GM12891 (cell line): ENCODE data around the gene DAP3.
"Not testable (repeated sequence)": the region's sequence is repeated elsewhere in the genome, so short reads cannot be mapped to it uniquely, and the experiment has no call there.

ENCODE experiments used
- PAX5 ChIP-seq: IDR thresholded peaks from 2 replicates; pipeline ENCODE4 v1.6.1; 2011; ENCODE audit warnings: low read length, moderate library complexity, mild to moderate bottlenecking; ENCODE audit not compliant: insufficient read depth, severe bottlenecking
- POLR2A ChIP-seq: IDR thresholded peaks from 2 replicates; pipeline ENCODE4 v1.6.1; 2011; ENCODE audit warnings: low read depth, low read length, control low read depth
- POLR2AphosphoS5 ChIP-seq: IDR thresholded peaks from 2 replicates; pipeline ENCODE4 v1.6.1; 2011; ENCODE audit warnings: low read depth, low read length, control low read depth
- POU2F2 ChIP-seq: IDR thresholded peaks from 2 replicates; pipeline ENCODE4 v1.6.1; 2011; ENCODE audit warnings: low read depth, mild to moderate bottlenecking, control low read depth, low read length, moderate library complexity
- SPI1 ChIP-seq: IDR thresholded peaks from 2 replicates; pipeline ENCODE4 v1.6.1; 2011; ENCODE audit warnings: low read depth, low read length, control low read depth
- TAF1 ChIP-seq: IDR thresholded peaks from 2 replicates; pipeline ENCODE4 v1.6.1; 2011; ENCODE audit warnings: low read depth, low read length, control low read depth

DNA sequence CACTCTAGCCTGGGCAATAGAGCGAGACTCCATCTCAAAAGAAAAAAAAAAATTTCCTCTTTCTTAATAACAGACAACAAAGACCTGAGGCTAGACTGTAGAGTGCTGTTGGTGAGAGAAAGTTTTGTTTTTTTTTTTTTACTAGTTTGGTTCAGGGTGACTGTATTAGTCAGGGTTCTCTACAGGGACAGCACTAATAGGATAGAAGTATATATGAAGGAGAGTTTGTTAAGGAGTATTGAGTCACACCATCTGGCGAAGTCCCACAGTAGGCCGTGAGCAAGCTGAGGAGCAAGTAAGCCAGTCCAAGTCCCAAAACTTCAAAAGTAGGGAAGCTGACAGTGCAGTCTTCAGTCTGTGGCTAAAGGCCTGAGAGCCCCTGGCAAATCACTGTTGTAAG is 22.6 kb downstream of the DAP3 start:
- TF ChIP-seq SPI1, POLR2AphosphoS5, POLR2A, TAF1, PAX5, POU2F2: not testable (repeated sequence)
